ENCODE results near the gene IQCC. TPM values are rescaled to one million over a fixed set of nuclear protein-coding genes. Genes with fewer than 3 reads are reported as not detected.

Gene IQCC
- total RNA-seq, 2 experiments from 2014 or later: 6.1 to 6.3 TPM

GRCh38 chr1:32228771-32229170 lies 23.3 kb downstream of the IQCC start:
- H3K4me3 Mint-ChIP-seq: no peak overlapping the region
- H3K4me1 Mint-ChIP-seq (ENCODE audit: low read depth): peaks cover 7% of the 10 kb centered on the region
- CTCF ChIA-PET: interaction anchor here (1.2 to 2.2 kb wide), 5 partner anchors 11 to 144 kb away, joined by 3 to 11 read pairs (median 4); partner anchors contain the start of gene FAM167B
- POLR2A ChIA-PET: interaction anchor here (0.6 to 1.1 kb wide), 3 partner anchors 21 to 23 kb away, joined by 3 to 6 read pairs (median 3); partner anchors contain the start of genes IQCC and LCK
- no peaks in the 10 kb centered on the region for H3K9me3 Mint-ChIP-seq (ENCODE audit: insufficient read depth)
- no peak for DNase-seq
- H3K36me3 Mint-ChIP-seq (ENCODE audit: low read depth): peaks cover 50% of the 10 kb centered on the region
- H3K27ac Mint-ChIP-seq: no peak overlapping the region
- no peak for ATAC-seq
- no peaks in the 10 kb centered on the region for H3K27me3 Mint-ChIP-seq (ENCODE audit: low read depth)

- no peak for ATAC-seq
- H3K36me3 Mint-ChIP-seq (ENCODE audit: low read depth): peaks cover 35% of the 10 kb centered on the region
- H3K27me3 Mint-ChIP-seq (ENCODE audit: low read depth): no peaks in the 10 kb centered on the region
- DNase-seq: no peak
- no peak overlapping the region for H3K4me3 Mint-ChIP-seq
- ChIA-PET POLR2A (interaction anchor here (0.7 to 0.9 kb wide), 2 partner anchors 9 to 18 kb away, joined by 3 to 6 read pairs; no protein-coding TSS in a partner anchor), CTCF (interaction anchor here (2.2 kb wide), 1 partner anchor 17 kb away, joined by 7 read pairs; no protein-coding TSS in a partner anchor)
- no peaks in the 10 kb centered on the region for H3K4me1 Mint-ChIP-seq (ENCODE audit: low read depth)
- H3K9me3 Mint-ChIP-seq (ENCODE audit: insufficient read depth): no peaks in the 10 kb centered on the region
- no peak overlapping the region for H3K27ac Mint-ChIP-seq
These were observed 26.5 kb downstream of the IQCC start for GRCh38 chr1:32231843-32232432.

GRCh38 chr1:32232558-32233304 lies 27.3 kb downstream of the IQCC start:
- Mint-ChIP-seq H3K27me3 (ENCODE audit: low read depth) (no peaks in the 10 kb centered on the region), H3K4me1 (ENCODE audit: low read depth) (no peaks in the 10 kb centered on the region), H3K9me3 (ENCODE audit: insufficient read depth) (no peaks in the 10 kb centered on the region), H3K36me3 (ENCODE audit: low read depth) (peaks cover 29% of the 10 kb centered on the region), H3K4me3 (no peak overlapping the region), H3K27ac (no peak overlapping the region)
- POLR2A ChIA-PET: interaction anchor here (0.9 kb wide), 1 partner anchor 17 kb away, joined by 3 read pairs; no protein-coding TSS in a partner anchor
- ATAC-seq (no peak), DNase-seq (no peak)
- CTCF ChIA-PET: interaction anchor here (2.2 kb wide), 1 partner anchor 16 kb away, joined by 7 read pairs; no protein-coding TSS in a partner anchor

GRCh38 chr1:32234792-32235191 lies 29.3 kb downstream of the IQCC start:
- CTCF ChIA-PET: interaction anchor here (2.6 kb wide), 1 partner anchor 14 kb away, joined by 15 read pairs; no protein-coding TSS in a partner anchor
- DNase-seq (no peak), ATAC-seq (no peak)
- POLR2A ChIA-PET: interaction anchor here (1.1 to 1.2 kb wide), 2 partner anchors 16 to 101 kb away, joined by 3 to 4 read pairs; partner anchors contain the start of genes LCK and MARCKSL1
- Mint-ChIP-seq H3K36me3 (ENCODE audit: low read depth) (peaks cover 14% of the 10 kb centered on the region), H3K27me3 (ENCODE audit: low read depth) (no peaks in the 10 kb centered on the region), H3K9me3 (ENCODE audit: insufficient read depth) (no peaks in the 10 kb centered on the region), H3K27ac (no peak overlapping the region), H3K4me3 (no peak overlapping the region), H3K4me1 (ENCODE audit: low read depth) (no peaks in the 10 kb centered on the region)

- Mint-ChIP-seq H3K36me3 (ENCODE audit: low read depth) (peaks cover 2% of the 10 kb centered on the region), H3K27me3 (ENCODE audit: low read depth) (no peaks in the 10 kb centered on the region), H3K9me3 (ENCODE audit: insufficient read depth) (no peaks in the 10 kb centered on the region), H3K4me3 (peak overlapping the region; percentile 82), H3K27ac (no peak overlapping the region), H3K4me1 (ENCODE audit: low read depth) (peaks cover 28% of the 10 kb centered on the region)
- POLR2A ChIA-PET: interaction anchor here (0.5 to 6.3 kb wide), 4 partner anchors 10 to 24 kb away, joined by 3 to 71 read pairs (median 8); partner anchors contain the start of genes EIF3I, LCK and TMEM234
- ATAC-seq (no peak), DNase-seq (no peak)
- CTCF ChIA-PET: interaction anchor here (0.6 to 4.4 kb wide), 5 partner anchors 11 to 23 kb away, joined by 3 to 66 read pairs (median 8); partner anchors contain the start of gene LCK
These were observed 33.9 kb downstream of the IQCC start for GRCh38 chr1:32239337-32239736.

GRCh38 chr1:32239790-32240139 lies 34.3 kb downstream of the IQCC start:
- DNase-seq (no peak), ATAC-seq (no peak)
- Mint-ChIP-seq H3K27ac (no peak overlapping the region), H3K4me3 (peak overlapping the region; percentile 82), H3K36me3 (ENCODE audit: low read depth) (peaks cover 2% of the 10 kb centered on the region), H3K9me3 (ENCODE audit: insufficient read depth) (no peaks in the 10 kb centered on the region), H3K27me3 (ENCODE audit: low read depth) (no peaks in the 10 kb centered on the region), H3K4me1 (ENCODE audit: low read depth) (peaks cover 28% of the 10 kb centered on the region)
- POLR2A ChIA-PET: interaction anchor here (0.5 to 6.3 kb wide), 7 partner anchors 10 to 151 kb away, joined by 3 to 71 read pairs (median 3); partner anchors contain the start of genes EIF3I, LCK and TMEM234
- CTCF ChIA-PET: interaction anchor here (0.6 to 4.4 kb wide), 6 partner anchors 11 to 82 kb away, joined by 3 to 66 read pairs (median 9); partner anchors contain the start of gene LCK

GRCh38 chr1:32240140-32240951 lies 34.9 kb downstream of the IQCC start:
- ATAC-seq (peak; percentile 76), DNase-seq (peak; percentile 62)
- Mint-ChIP-seq H3K36me3 (ENCODE audit: low read depth) (peaks cover 2% of the 10 kb centered on the region), H3K4me1 (ENCODE audit: low read depth) (peaks cover 28% of the 10 kb centered on the region), H3K4me3 (peak overlapping the region; percentile 82), H3K27me3 (ENCODE audit: low read depth) (no peaks in the 10 kb centered on the region), H3K27ac (peak overlapping the region; percentile 72), H3K9me3 (ENCODE audit: insufficient read depth) (no peaks in the 10 kb centered on the region)
- CTCF ChIA-PET: interaction anchor here (0.6 to 4.4 kb wide), 11 partner anchors 10 to 82 kb away, joined by 3 to 66 read pairs (median 6); partner anchors contain the start of genes HDAC1 and LCK
- POLR2A ChIA-PET: interaction anchor here (0.5 to 6.3 kb wide), 12 partner anchors 9 to 151 kb away, joined by 3 to 71 read pairs (median 3); partner anchors contain the start of genes EIF3I, HDAC1, LCK and MARCKSL1

GRCh38 chr1:32241001-32241763 lies 35.7 kb downstream of the IQCC start:
- CTCF ChIA-PET: interaction anchor here (0.5 to 4.4 kb wide), 11 partner anchors 9 to 132 kb away, joined by 3 to 66 read pairs (median 6); partner anchors contain the start of genes HDAC1 and LCK
- POLR2A ChIA-PET: interaction anchor here (0.8 to 6.3 kb wide), 9 partner anchors 9 to 95 kb away, joined by 3 to 71 read pairs (median 3); partner anchors contain the start of genes EIF3I, HDAC1, LCK and MARCKSL1
- DNase-seq: peak; percentile 50
- Mint-ChIP-seq H3K27me3 (ENCODE audit: low read depth) (no peaks in the 10 kb centered on the region), H3K36me3 (ENCODE audit: low read depth) (peaks cover under 1% of the 10 kb centered on the region), H3K4me3 (peak overlapping the region; percentile 82), H3K27ac (peak overlapping the region; percentile 72), H3K9me3 (ENCODE audit: insufficient read depth) (no peaks in the 10 kb centered on the region), H3K4me1 (ENCODE audit: low read depth) (peaks cover 30% of the 10 kb centered on the region)
- peak; percentile 77 for ATAC-seq

- H3K9me3 Mint-ChIP-seq (ENCODE audit: insufficient read depth): no peaks in the 10 kb centered on the region
- ATAC-seq (no peak), DNase-seq (no peak)
- ChIA-PET POLR2A (interaction anchor here (0.8 to 6.3 kb wide), 2 partner anchors 7 to 16 kb away, joined by 4 to 71 read pairs; partner anchors contain the start of gene LCK), CTCF (interaction anchor here (0.8 to 4.0 kb wide), 3 partner anchors 19 to 130 kb away, joined by 3 to 32 read pairs (median 3); no protein-coding TSS in a partner anchor)
- H3K27me3 Mint-ChIP-seq (ENCODE audit: low read depth): no peaks in the 10 kb centered on the region
- peaks cover 42% of the 10 kb centered on the region for H3K4me1 Mint-ChIP-seq (ENCODE audit: low read depth)
- no peaks in the 10 kb centered on the region for H3K36me3 Mint-ChIP-seq (ENCODE audit: low read depth)
- peak overlapping the region; percentile 3 for H3K4me3 Mint-ChIP-seq
- H3K27ac Mint-ChIP-seq: peak overlapping the region; percentile 39
These were observed 36.9 kb downstream of the IQCC start for GRCh38 chr1:32242341-32242851.

- peaks cover 57% of the 10 kb centered on the region for H3K4me1 Mint-ChIP-seq (ENCODE audit: low read depth)
- H3K27me3 Mint-ChIP-seq (ENCODE audit: low read depth): no peaks in the 10 kb centered on the region
- peak within 1 kb of the TSS; percentile 95 for H3K27ac Mint-ChIP-seq
- peak within 1 kb of the TSS; percentile 63 for H3K4me3 Mint-ChIP-seq
- no peaks in the 10 kb centered on the region for H3K9me3 Mint-ChIP-seq (ENCODE audit: insufficient read depth)
- H3K36me3 Mint-ChIP-seq (ENCODE audit: low read depth): peaks cover 10% of the 10 kb centered on the region
- CTCF ChIA-PET: interaction anchor here (0.7 to 4.9 kb wide), 11 partner anchors 9 to 136 kb away, joined by 3 to 58 read pairs (median 9); partner anchors contain the start of genes EIF3I, HDAC1 and TMEM234
- DNase-seq (no peak), ATAC-seq (no peak)
- POLR2A ChIA-PET: interaction anchor here (1.7 kb wide), 1 partner anchor 67 kb away, joined by 4 read pairs; the partner anchor contains the start of gene TXLNA
These were observed 41.4 kb downstream of the IQCC start, which contains the start of gene FAM167B for GRCh38 chr1:32246888-32247273. TSS of gene FAM167B (plus strand) at chr1:32247222. CDS start at chr1:32247422, 200 bp downstream.
